Gastrocnemius medialis (tissue), 4 donors: ENCODE data around the gene GINS1.

Experiments used
- POLR2A ChIP-seq, 2 donors: fragments of 450-650 bp; IDR thresholded peaks; one replicate each; pipeline ENCODE4 v1.6.1; 2017; ENCODE audit warnings: antibody characterized with exemption in 2 of 2, mild to moderate bottlenecking in 2 of 2, moderate library complexity in 2 of 2
- TF ChIP-seq, protein P1 (sequence below), 5 experiments: fragments of 450-650 bp in 3 of 5; fragments of 200-600 bp in 2 of 5; sonication (generic) in 2 of 5; IDR thresholded peaks in 4 of 5; conservative IDR thresholded peaks in 1 of 5; 1 replicate in 4 of 5; 2 replicates in 1 of 5; pipeline ENCODE4 v1.5.1; 2016 to 2019; ENCODE audit warnings: antibody characterized with exemption in 5 of 5, mild to moderate bottlenecking in 3 of 5, moderate library complexity in 3 of 5

DNA sequence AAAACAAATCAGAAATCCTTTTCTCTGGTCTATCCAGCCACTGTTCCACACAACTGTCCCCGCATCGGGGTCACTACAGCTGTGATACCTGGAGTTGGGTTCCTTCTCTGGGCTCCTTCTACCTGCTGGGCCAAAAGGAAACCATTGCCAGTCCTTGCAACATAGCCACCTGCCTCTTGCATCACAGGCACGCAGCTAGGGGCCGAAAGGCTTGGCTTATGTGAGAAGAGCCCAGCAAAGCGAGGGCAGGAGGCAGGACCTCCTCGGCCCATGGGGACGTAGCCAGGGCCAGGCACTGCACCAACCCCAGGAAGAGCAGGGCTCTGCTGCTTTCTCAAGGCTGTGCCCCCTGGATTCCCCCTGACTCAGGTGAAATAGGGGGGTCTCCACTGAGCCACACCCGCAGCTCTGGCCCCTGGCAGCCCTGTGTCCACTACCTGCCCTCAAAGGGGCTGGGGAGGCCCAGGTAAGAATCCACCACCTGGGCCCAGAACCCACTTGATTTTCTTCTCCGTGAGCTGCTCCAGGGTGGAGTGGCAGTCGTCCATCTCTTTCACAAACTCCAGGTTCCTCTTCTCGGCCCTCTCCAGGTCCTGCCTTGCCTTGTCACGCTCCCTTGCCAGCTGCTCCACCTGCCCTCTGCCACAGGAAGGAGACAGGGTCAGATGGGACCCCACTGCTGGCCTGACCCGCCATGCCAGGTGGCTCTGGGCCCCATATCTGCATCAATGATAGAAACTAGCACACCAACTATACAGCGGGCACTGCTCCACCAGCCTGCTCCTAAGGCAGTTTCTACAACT is 88.9 kb downstream of the GINS1 start:
- TF ChIP-seq, protein P1, sequence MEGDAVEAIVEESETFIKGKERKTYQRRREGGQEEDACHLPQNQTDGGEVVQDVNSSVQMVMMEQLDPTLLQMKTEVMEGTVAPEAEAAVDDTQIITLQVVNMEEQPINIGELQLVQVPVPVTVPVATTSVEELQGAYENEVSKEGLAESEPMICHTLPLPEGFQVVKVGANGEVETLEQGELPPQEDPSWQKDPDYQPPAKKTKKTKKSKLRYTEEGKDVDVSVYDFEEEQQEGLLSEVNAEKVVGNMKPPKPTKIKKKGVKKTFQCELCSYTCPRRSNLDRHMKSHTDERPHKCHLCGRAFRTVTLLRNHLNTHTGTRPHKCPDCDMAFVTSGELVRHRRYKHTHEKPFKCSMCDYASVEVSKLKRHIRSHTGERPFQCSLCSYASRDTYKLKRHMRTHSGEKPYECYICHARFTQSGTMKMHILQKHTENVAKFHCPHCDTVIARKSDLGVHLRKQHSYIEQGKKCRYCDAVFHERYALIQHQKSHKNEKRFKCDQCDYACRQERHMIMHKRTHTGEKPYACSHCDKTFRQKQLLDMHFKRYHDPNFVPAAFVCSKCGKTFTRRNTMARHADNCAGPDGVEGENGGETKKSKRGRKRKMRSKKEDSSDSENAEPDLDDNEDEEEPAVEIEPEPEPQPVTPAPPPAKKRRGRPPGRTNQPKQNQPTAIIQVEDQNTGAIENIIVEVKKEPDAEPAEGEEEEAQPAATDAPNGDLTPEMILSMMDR (IDR thresholded peaks at IDR 0.05 in 4 of 5, conservative IDR thresholded peaks at IDR 0.05 in 1 of 5), result no peak
- TF ChIP-seq POLR2A (IDR thresholded peaks at IDR 0.05), result no peak
